GF-D8 (cell line): Measurements from ENCODE around the gene PRRG2.

Source experiments
- DNase-seq: peaks from one replicate; lab custom pipeline; 2025; lab: John Stamatoyannopoulos, UW

The PRRG2 gene

DNA sequence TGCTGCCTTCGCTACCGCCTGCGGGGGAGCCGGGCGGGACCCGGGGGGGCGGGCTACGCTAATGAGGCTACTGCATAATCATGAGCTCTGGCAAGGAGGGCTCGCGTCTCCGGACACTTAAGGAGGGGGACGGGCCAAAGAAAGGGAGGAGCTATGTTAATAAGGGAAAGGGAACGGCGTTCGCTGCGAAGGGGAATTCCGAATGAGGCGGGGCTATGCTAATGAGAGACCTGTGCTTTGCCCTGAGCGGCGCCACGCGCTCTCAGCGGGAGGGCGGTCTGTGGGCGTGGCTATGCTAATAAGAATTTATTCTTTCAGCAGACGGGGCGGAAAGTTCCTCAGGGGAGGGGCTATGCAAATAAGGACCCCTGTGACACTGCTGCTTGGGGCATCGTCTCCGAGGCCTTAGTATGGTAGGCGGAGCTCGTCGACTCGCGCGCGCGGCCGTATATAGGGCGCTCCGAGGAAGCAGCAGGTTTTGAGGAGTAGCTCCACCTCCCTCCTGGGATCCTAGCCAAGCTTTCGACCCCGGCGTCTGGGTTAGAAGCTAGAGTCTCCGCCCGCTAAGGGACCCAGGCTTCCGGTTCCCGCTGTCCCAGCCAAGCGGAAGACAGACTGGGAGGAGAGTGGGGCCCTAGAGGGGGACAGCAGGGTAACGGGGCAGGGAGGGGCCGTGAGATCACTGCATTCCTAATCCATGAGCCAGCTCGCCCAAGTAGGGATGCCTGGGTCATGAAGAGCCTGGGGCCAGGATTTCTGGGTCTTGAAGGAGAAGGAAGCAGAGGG is 59.2 kb downstream of the PRRG2 start, which contains the start of gene RRAS:
Gene RRAS, minus strand, starts transcription at position 31 of the 786 bp plus-strand sequence. CDS start 45 bp downstream, outside the sequence.
- DNase-seq = peak; percentile 99
